ENCODE data around the gene GATM.
"Not testable (repeated sequence)": the region's sequence is repeated elsewhere in the genome, so short reads cannot be mapped to it uniquely, and the experiment has no call there.

GATM gene

GRCh38 chr15:45387380-45388007 lies 9.2 kb upstream of the GATM start:
- no peak for DNase-seq

DNA sequence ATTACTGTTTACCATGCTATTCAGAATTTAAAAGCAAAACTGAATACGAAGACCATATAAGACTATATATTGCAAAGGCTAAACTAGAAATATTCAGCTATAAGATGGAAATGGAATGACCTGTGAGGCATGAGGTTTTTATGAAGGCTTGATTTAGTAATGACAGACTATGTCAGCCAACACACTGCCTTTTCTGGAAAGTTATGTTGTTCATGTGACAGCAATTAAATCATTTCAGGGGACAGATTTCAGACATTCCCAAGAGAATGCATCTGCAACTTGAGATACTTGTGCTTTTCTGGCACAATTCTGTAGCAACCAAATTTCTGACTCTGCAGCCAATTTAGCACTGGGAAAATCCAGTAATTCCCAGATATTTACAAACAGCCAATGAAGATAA lies 8.6 kb upstream of the GATM start:
- no peak for DNase-seq

DNA sequence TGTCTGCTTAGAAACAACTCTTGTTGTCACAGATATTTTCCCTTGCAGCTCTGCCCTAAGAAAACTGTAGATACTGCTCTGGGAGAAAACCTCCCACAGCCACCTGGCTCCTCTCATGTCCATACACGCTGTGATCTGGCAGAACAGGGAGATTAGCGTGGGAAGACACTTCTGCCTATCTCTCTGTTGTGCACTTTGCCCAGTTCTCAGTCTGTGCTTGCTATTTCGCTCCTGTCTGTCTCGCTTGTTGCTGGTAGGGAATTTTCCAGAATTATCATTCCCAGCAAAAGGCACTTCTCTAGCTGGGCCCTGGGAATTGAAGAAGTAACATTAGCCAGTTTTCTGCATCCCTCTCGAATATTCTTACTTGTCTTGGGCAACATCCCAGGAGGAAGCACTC lies 8.1 kb upstream of the GATM start:
- DNase-seq: no peak

GRCh38 chr15:45385590-45385989 lies 7.2 kb upstream of the GATM start:
- no peak for DNase-seq

- DNase-seq: no peak
Observed at GRCh38 chr15:45384700-45385099, 6.4 kb upstream of the GATM start.

GRCh38 chr15:45378913-45379262 lies 544 bp upstream of the GATM start:
- DNase-seq: no peak

DNA sequence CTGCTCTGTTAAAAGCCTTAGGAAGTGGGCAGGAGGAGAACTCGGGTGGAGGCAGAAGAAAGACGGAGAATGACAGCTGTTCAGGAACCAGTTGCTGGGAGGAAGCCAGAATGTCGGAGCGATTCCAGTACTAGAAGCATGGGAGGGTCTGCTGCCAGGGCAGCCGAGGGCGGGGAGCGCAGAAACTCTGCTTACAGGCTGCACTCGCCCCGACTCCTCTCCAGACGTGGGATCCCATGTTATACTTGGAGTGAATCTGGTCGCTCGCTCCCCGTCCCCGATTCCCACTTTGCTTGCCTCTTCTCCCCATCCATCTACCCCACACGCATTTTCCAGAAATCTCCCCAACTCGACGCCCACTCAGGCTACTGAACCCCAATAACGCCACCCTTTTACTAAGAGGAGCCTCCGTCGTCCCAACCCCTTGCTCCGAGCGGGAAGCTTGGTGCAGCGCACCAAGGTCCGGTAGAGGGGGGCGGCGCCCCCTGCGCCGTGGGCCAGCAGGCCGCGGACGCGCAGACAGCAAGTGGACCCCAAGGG lies 665 bp downstream of the GATM start:
- DNase-seq: no peak

DNA sequence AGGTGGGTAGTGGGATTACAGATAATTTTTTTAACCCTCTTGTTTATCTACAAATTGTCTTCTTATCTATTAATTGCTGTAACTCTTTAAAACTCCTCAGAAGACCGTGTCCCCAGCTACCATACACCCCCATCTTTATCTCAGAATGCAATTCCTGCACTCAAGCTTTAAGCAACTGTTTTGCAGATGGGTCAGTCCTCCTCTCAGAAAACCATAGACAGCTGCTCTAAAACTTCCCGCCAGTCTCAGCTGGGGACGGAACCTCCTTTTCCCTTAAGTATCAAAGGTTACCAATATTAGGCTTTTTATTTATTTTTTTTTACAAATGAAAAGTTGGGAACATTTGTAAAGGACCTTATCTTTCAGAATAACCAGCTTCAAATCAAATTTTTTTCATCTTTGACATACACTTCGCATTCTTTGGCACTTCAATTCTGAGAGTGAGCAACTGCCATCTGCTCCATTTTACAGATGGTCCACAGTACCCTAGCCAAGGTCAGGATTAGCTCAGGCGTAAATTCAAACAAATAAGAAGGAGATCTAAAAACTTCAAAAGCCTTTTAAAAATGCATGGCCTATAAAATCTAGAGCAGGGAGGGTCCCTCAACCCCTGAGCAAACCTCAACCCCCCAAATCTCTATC lies 1.3 kb downstream of the GATM start:
- no peak for DNase-seq

DNA sequence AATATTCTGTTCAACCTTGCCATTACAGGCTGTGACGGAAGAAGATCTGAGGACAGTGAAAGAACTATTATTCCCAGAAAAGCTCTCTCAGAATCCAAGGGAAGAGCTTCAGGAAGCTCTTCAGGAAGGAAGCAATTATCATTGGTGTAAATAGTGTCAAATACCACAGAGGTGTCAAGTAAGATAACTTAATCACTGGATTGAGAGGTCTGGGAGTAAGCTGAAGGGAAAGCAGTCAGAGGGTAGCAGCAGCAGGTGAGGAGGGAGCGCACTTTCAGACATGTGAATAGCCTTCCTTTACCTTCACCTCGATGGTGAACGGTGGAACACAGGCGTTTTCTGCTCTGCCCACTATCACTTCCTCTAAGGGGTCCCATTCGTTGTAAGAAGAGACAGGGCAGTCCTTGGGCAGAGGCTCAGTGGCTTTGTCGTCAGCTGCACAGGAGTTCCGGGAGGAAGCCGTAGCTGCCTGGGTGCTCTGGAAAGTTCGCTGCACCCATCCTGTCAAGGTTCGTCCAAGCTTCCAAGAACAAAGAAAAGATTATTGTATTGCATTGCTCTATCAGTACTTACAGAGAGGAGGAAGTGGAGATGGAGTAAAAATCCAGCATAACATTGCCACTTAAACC lies 1.9 kb downstream of the GATM start:
- DNase-seq: no peak

DNA sequence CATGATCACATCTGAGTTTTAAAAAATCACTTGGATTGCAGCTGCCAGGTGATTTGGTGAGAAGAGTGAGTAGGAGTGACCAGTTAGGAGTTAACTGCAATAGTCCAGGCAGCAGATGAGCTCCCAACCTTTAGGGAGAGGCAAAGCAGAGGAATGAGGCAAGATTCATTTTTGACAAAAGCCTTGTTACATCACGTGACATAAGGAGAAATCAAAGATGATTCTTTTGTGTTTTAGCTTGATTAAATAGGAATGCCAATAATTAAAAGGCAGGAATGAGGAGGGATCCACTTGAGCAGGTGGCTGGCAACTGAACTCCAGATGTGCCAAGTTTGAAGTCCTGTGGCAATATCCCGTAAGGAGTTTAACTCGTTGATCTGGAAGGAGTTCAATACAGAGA lies 2.5 kb downstream of the GATM start:
- DNase-seq: no peak

GRCh38 chr15:45373976-45374375 lies 4.4 kb downstream of the GATM start:
- no peak for DNase-seq

GRCh38 chr15:45372041-45372995 lies 6.0 kb downstream of the GATM start:
- no peak for DNase-seq

- no peak for DNase-seq
Observed at GRCh38 chr15:45371546-45371945, 6.8 kb downstream of the GATM start.

GRCh38 chr15:45370042-45370441 lies 8.3 kb downstream of the GATM start:
- DNase-seq: not testable (repeated sequence)

DNA sequence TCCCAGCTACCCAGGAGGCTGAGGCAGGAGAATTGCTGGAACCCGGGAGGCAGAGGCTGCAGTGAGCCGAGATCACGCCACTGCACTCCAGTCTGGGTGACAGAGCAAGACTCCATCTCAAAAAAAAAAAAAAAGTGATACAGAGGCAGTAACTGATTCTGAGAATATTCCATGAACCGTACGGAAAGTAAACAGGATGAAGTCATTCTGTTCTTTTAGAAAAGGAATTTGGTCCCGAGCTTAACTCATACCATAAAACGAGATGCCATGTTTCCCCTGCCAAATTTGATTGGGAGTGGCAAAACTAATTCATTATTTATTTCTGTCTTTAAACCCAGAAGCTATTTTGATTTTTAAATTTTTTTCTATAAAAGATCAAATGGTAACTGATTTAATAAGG lies 11.1 kb downstream of the GATM start:
- DNase-seq: not testable (repeated sequence)

DNA sequence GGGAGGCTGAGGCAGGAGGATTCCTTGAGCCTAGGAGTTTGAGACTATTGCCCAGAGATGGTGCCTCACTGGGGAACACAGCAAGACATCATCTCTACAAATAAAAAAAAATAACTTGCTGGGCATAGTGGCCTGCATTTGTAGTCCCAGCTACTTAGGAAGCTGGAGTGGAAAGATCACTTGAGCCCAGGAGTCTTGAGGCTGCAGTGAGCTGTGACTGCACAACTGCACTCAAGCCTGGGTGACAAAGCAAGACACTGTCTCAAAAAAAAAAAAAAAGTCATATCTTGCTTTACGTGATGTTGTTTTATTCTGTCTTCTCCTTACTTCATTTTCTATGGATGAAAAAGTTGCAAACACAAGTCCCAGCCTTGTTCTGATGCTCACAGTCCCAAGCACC lies 14.1 kb downstream of the GATM start:
- no peak for DNase-seq

- no peak for DNase-seq
Observed at GRCh38 chr15:45363801-45364200, 14.5 kb downstream of the GATM start.

DNA sequence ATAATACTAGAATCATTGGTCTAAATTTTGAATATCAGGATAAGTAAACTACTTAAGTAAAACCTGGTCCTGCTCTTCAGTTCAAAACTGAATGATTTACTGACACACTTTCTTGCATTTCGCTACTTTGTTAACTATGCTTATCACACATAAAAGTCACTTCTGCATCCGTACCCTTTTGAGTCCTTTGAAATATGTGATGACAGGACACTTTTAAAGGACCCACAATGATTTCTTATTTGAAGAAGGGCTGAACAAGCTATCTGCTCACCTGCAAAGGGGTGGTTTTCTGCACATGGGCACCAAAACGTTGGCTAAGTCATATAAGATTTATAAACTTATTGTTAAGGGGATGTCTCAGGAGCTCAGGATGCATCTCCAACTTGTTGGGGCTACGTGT lies 15.0 kb downstream of the GATM start:
- no peak for DNase-seq

DNA sequence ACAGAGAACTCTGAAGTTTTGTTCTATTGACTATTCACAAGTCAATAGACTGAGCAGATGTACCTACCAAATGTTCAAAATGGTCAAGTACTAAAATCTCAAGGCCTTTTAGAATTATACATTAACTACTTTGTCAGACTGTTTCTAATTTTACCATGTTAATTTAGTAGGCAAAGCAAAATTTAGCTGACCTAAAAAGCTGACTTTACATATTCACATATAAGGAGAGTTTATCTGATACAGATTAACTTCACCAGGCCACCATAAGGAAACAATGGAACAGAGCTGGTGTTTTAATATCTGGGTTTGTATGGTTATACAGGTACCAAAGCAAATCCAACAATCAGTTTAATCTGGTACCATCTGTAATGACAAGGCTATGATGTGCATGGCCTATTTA lies 15.9 kb downstream of the GATM start:
- no peak for DNase-seq

DNA sequence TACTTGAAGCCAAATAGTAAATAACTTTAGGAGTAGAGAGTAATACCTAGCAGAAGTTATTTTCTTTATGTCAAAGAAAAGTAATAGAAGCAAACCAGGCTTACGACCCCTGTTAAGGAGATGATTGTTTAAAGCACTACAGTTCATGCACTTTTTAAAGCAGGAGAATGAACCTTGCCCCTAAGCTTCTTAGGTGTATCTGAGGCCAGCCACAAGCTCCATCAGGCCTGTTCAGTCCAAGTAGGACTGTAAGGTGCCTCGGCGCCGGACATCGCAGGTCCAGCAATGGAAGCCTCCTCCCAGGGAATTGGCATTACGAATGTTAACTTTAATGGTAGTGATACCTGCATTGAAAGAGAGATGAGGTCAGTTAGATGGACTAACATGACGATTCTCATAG lies 16.5 kb downstream of the GATM start:
- no peak for DNase-seq

GRCh38 chr15:45355860-45356259 lies 22.5 kb downstream of the GATM start:
- DNase-seq: no peak

DNA sequence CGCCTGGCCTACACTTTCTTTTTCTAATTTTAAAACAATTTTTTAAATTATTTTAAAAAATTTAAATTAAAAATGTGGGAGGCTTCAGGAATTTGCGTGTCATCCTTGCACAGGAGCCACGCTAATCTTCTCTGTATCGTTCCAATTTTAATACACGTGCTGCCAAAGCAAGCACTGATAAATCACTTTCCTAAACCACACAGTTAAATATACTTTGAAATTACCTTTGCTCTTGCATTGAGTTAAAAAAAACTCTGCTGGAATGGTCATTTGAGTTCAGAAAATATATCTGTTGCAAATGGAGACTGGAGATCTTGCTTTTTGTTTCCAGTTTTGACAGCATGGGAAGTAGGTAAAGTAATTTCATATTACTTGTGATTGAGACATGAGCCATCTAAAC lies 23.6 kb downstream of the GATM start:
- DNase-seq: no peak

GRCh38 chr15:45351227-45351626 lies 27.1 kb downstream of the GATM start:
- no peak for DNase-seq

Measured in NCI-H146 (cell line).